GM23338 (cell line): Measurements from ENCODE around the gene FLNB. TPM values are rescaled to one million over a fixed set of nuclear protein-coding genes. Genes with fewer than 3 reads are reported as not detected.

Experiments
- ATAC-seq: fragments of 200-7000 bp; cut with Tn5 transposase; 3 replicates; pipeline ENCODE4 v1.9.1; 2020
- DNase-seq: peaks from one replicate; pipeline ENCODE4 v3.0.0-alpha.2; 2015; ENCODE audit warnings: low spot score
- H2AFZ ChIP-seq: fragments of 200-600 bp; sonication (generic); 2 replicates; pipeline ENCODE4 v1.8.0; 2016; ENCODE audit warnings: antibody characterized with exemption, mild to moderate bottlenecking, moderate library complexity
- H3F3A ChIP-seq: fragments of 200-600 bp; sonication (generic); replicated peaks from 2 replicates; pipeline ENCODE4 v1.8.0; 2017; ENCODE audit warnings: antibody characterized with exemption, mixed run types, low read depth
- H3K27ac ChIP-seq: fragments of 200-600 bp; sonication (generic); 2 replicates; pipeline ENCODE4 v1.6.1; 2016; ENCODE audit warnings: low read depth
- H3K27me3 ChIP-seq: fragments of 200-600 bp; sonication (generic); 2 replicates; pipeline ENCODE4 v1.8.0; 2016; ENCODE audit warnings: mild to moderate bottlenecking, mixed run types, moderate library complexity; ENCODE audit not compliant: insufficient read depth
- H3K36me3 ChIP-seq: fragments of 200-600 bp; sonication (generic); 2 replicates; pipeline ENCODE4 v1.8.0; 2016; ENCODE audit warnings: mild to moderate bottlenecking; ENCODE audit not compliant: insufficient read depth
- H3K4me1 ChIP-seq: fragments of 200-600 bp; sonication (generic); 2 replicates; pipeline ENCODE4 v1.8.0; 2016; ENCODE audit warnings: mild to moderate bottlenecking, moderate library complexity; ENCODE audit not compliant: insufficient read depth
- H3K4me2 ChIP-seq: fragments of 200-600 bp; sonication (generic); 2 replicates; pipeline ENCODE4 v1.7.1; 2017; ENCODE audit warnings: mixed run types
- H3K4me3 ChIP-seq: fragments of 200-600 bp; sonication (generic); 2 replicates; pipeline ENCODE4 v1.6.1; 2016; ENCODE audit warnings: mixed run types
- H3K79me2 ChIP-seq: fragments of 200-600 bp; sonication (generic); replicated peaks from 2 replicates; pipeline ENCODE4 v1.8.0; 2017; ENCODE audit warnings: mild to moderate bottlenecking; ENCODE audit not compliant: insufficient read depth
- H3K9me2 ChIP-seq: fragments of 200-600 bp; sonication (generic); 2 replicates; pipeline ENCODE4 v1.8.0; 2017; ENCODE audit not compliant: insufficient read depth
- H4K20me1 ChIP-seq: fragments of 200-600 bp; sonication (generic); replicated peaks from 2 replicates; pipeline ENCODE4 v1.8.0; 2017; ENCODE audit warnings: mild to moderate bottlenecking; ENCODE audit not compliant: insufficient read depth
- H3K27ac Mint-ChIP-seq: 2 replicates; pipeline ENCODE4 v1.8.0; 2020; ENCODE audit warnings: inconsistent platforms, mild to moderate bottlenecking, moderate library complexity, mixed read lengths
- H3K27me3 Mint-ChIP-seq: 3 replicates; pipeline ENCODE4 v1.8.0; 2022; ENCODE audit warnings: low read depth, mild to moderate bottlenecking, moderate library complexity, mixed read lengths, inconsistent platforms; ENCODE audit not compliant: insufficient read depth, poor library complexity
- H3K36me3 Mint-ChIP-seq: 3 replicates; pipeline ENCODE4 v1.8.0; 2021; ENCODE audit warnings: low read depth, mild to moderate bottlenecking, inconsistent platforms, moderate library complexity, mixed read lengths
- H3K4me1 Mint-ChIP-seq: 3 replicates; pipeline ENCODE4 v1.8.0; 2020; ENCODE audit warnings: mild to moderate bottlenecking, inconsistent platforms, mixed read lengths
- H3K4me3 Mint-ChIP-seq: 3 replicates; pipeline ENCODE4 v1.8.0; 2021; ENCODE audit warnings: moderate library complexity, mild to moderate bottlenecking, inconsistent platforms, mixed read lengths
- H3K9me3 Mint-ChIP-seq: 3 replicates; pipeline ENCODE4 v1.8.0; 2020; ENCODE audit warnings: moderate library complexity, mild to moderate bottlenecking, inconsistent platforms, mixed read lengths
- CREB1 ChIP-seq: fragments of 250-450 bp; sonication (Bioruptor Pico); IDR thresholded peaks from 2 replicates; pipeline ENCODE4 v1.5.0; 2020; ENCODE audit warnings: low read depth, mild to moderate bottlenecking, moderate library complexity
- ETS1 ChIP-seq: IDR thresholded peaks from 2 replicates; pipeline ENCODE4 v1.6.1; 2016; ENCODE audit warnings: antibody characterized with exemption
- EZH2 ChIP-seq: fragments of 200-600 bp; sonication (generic); IDR thresholded peaks from one replicate; pipeline ENCODE4 v1.8.0; 2017; ENCODE audit warnings: antibody characterized with exemption, mild to moderate bottlenecking, low read depth; ENCODE audit not compliant: unreplicated experiment
- EZH2phosphoT487 ChIP-seq: fragments of 200-600 bp; sonication (generic); IDR thresholded peaks from one replicate; pipeline ENCODE4 v1.8.1; 2018; ENCODE audit warnings: antibody characterized with exemption; ENCODE audit not compliant: unreplicated experiment
- JUNB ChIP-seq: IDR thresholded peaks from one replicate; pipeline ENCODE4 v1.6.1; 2016; ENCODE audit warnings: antibody characterized with exemption; ENCODE audit not compliant: unreplicated experiment
- NANOG ChIP-seq: IDR thresholded peaks from 2 replicates; pipeline ENCODE4 v1.6.1; 2016; ENCODE audit warnings: antibody characterized with exemption, borderline replicate concordance
- POLR2AphosphoS5 ChIP-seq: IDR thresholded peaks from 2 replicates; pipeline ENCODE4 v1.6.1; 2016; ENCODE audit warnings: antibody characterized with exemption, low read depth
- REST ChIP-seq: IDR thresholded peaks from one replicate; pipeline ENCODE4 v1.6.1; 2018; ENCODE audit warnings: antibody characterized with exemption; ENCODE audit not compliant: unreplicated experiment
- STAT1 ChIP-seq: IDR thresholded peaks from one replicate; pipeline ENCODE4 v1.6.1; 2016; ENCODE audit warnings: antibody characterized with exemption; ENCODE audit not compliant: unreplicated experiment
- ZNF114 ChIP-seq: fragments of 250-450 bp; sonication (Bioruptor Pico); IDR thresholded peaks from 2 replicates; pipeline ENCODE4 v1.5.0; 2020; ENCODE audit warnings: mild to moderate bottlenecking, moderate library complexity
- ZNF331 ChIP-seq: fragments of 250-450 bp; sonication (Bioruptor Pico); IDR thresholded peaks from 2 replicates; pipeline ENCODE4 v1.5.0; 2020; ENCODE audit warnings: low read depth, mild to moderate bottlenecking, moderate library complexity
- ZNF462 ChIP-seq: fragments of 250-450 bp; sonication (Bioruptor Pico); IDR thresholded peaks from 2 replicates; pipeline ENCODE4 v1.5.0; 2020; ENCODE audit warnings: mild to moderate bottlenecking, moderate library complexity
- polyA plus RNA-seq: library from polyadenylated mRNA; unstranded; fragments of >200 nt; fragmentation: Nextera tagmentation; extraction: Ambion mirVana; gene quantifications from 2 replicates; pipeline ENCODE4 v1.2.1, GENCODE V29; 2016
- total RNA-seq: library from RNA; depleted of rRNA; stranded (reverse); fragments of >200 nt; shearing (Covaris generic); gene quantifications from 2 replicates; pipeline ENCODE4 v1.2.3, GENCODE V29; 2014
- TF ChIP-seq, protein P1 (sequence below), 2 experiments: fragments of 200-600 bp in 1 of 2; sonication (generic) in 1 of 2; conservative IDR thresholded peaks; 2 replicates each; pipeline versions ENCODE4 v1.5.1 to v1.6.1; 2016 to 2017; ENCODE audit warnings: antibody characterized with exemption in 2 of 2, low read depth in 2 of 2, mild to moderate bottlenecking in 2 of 2, moderate library complexity in 1 of 2

The FLNB gene
- total and polyA plus RNA-seq, 2 experiments from 2014 or later, result 39.7 to 179 TPM

- Histone ChIP-seq H3K27ac (no peak overlapping the region), H3K4me1 (no peaks in the 10 kb centered on the region), H3K36me3 (peaks cover 69% of the 10 kb centered on the region), H2AFZ (no peak overlapping the region), H3K4me2 (no peak overlapping the region), H4K20me1 (peaks cover 4% of the 10 kb centered on the region; the same call in 1 of the 2 replicates), H3F3A (no peaks in the 10 kb centered on the region), H3K27me3 (no peaks in the 10 kb centered on the region), H3K4me3 (no peak overlapping the region), H3K9me2 (no peaks in the 10 kb centered on the region), H3K79me2 (no peaks in the 10 kb centered on the region)
- no peaks in the 10 kb centered on the region for H3K4me1 Mint-ChIP-seq
- H3K36me3 Mint-ChIP-seq, result peaks cover 35% of the 10 kb centered on the region
- no peak for ATAC-seq
- H3K4me3 Mint-ChIP-seq, result no peak overlapping the region
- peaks cover 4% of the 10 kb centered on the region for H3K27me3 Mint-ChIP-seq
- H3K27ac Mint-ChIP-seq, result no peak overlapping the region
- H3K9me3 Mint-ChIP-seq, result no peaks in the 10 kb centered on the region
- DNase-seq, result no peak
- TF ChIP-seq JUNB (no peak), NANOG (no peak), ZNF462 (CRISPR knock-in tag) (no peak), ETS1 (no peak), ZNF114 (CRISPR knock-in tag) (no peak), EZH2phosphoT487 (no peak), ZNF331 (CRISPR knock-in tag) (no peak), POLR2AphosphoS5 (no peak), CREB1 (CRISPR knock-in tag) (no peak), STAT1 (no peak), EZH2 (no peak), REST (no peak)
- TF ChIP-seq, protein P1, sequence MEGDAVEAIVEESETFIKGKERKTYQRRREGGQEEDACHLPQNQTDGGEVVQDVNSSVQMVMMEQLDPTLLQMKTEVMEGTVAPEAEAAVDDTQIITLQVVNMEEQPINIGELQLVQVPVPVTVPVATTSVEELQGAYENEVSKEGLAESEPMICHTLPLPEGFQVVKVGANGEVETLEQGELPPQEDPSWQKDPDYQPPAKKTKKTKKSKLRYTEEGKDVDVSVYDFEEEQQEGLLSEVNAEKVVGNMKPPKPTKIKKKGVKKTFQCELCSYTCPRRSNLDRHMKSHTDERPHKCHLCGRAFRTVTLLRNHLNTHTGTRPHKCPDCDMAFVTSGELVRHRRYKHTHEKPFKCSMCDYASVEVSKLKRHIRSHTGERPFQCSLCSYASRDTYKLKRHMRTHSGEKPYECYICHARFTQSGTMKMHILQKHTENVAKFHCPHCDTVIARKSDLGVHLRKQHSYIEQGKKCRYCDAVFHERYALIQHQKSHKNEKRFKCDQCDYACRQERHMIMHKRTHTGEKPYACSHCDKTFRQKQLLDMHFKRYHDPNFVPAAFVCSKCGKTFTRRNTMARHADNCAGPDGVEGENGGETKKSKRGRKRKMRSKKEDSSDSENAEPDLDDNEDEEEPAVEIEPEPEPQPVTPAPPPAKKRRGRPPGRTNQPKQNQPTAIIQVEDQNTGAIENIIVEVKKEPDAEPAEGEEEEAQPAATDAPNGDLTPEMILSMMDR (conservative IDR thresholded peaks at IDR 0.05; ENCODE audit: low read depth in 2 of 2), result no peak
These were observed 149.5 kb downstream of the FLNB start for GRCh38 chr3:58157700-58158099.
